Measurements from ENCODE around the gene ZBTB44. TPM values are rescaled to one million over a fixed set of nuclear protein-coding genes. Genes with fewer than 3 reads are reported as not detected.

ZBTB44 gene
- polyA plus RNA-seq, 1 of the 3 experiments (the other 2 are of a cell fraction): 5.0 TPM

DNA sequence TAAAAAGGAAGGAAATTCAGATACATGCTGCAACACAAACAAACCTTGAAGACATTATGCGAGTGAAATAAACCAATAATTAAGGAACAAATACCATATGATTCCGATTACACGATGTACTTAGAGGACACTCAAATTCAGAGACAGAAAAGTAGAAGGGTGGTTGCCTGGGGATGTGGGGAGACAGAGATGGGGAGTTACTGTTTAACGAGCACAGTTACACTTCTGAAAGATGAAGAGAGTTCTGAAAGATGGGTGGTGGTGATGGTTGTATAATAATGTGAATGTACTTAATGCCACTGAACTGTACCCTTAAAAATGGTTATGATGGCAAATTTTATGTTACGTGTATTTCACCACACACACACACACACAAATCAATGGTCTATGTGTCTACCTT is 14.7 kb downstream of the ZBTB44 start:
- ChIA-PET CTCF (no interaction called here), POLR2A (no interaction called here)
- Histone ChIP-seq H3K9me2 (no peaks in the 10 kb centered on the region), H2AFZ (ENCODE audit: low read depth) (no peak overlapping the region), H3F3A (replicated peaks; ENCODE audit: insufficient read depth) (no peaks in the 10 kb centered on the region), H3K4me1 (ENCODE audit: control insufficient read depth in 1 of 2, insufficient read depth in 2 of 2, low read depth in 1 of 2, low read length in 1 of 2) (no peaks in the 10 kb centered on the region), H3K79me2 (ENCODE audit: insufficient read depth) (peaks cover 48% of the 10 kb centered on the region), H3K36me3 (replicated peaks in 1 of 2; ENCODE audit: control insufficient read depth in 1 of 2, insufficient read depth in 2 of 2, low read length in 1 of 2) (no peaks in the 10 kb centered on the region), H3K27ac (ENCODE audit: low read depth in 2 of 2, low read length in 1 of 2) (no peak overlapping the region), H3K4me2 (no peak overlapping the region), H3K9me3 (no peaks in the 10 kb centered on the region), H3K4me3 (ENCODE audit: low read depth in 2 of 2, low read length in 1 of 2) (no peak overlapping the region), H4K20me1 (ENCODE audit: insufficient read depth) (no peaks in the 10 kb centered on the region), H3K27me3 (ENCODE audit: insufficient read depth) (no peaks in the 10 kb centered on the region), H3K9ac (no peak overlapping the region)
- no peak for DNase-seq
- 94% methylated on average over 5 of the region's 5 CpGs for WGBS (ENCODE audit: low lambda C conversion rate)
- TF ChIP-seq RFX5 (IDR thresholded peaks at IDR 0.05; ENCODE audit: low read length) (no peak), TAF1 (IDR thresholded peaks at IDR 0.05; ENCODE audit: borderline replicate concordance, low read depth, low read length) (no peak), EZH2phosphoT487 (IDR thresholded peaks at IDR 0.05; ENCODE audit: borderline replicate concordance, low read depth) (no peak), NRF1 (IDR thresholded peaks at IDR 0.05; ENCODE audit: low read depth, low read length) (no peak), SMC3 (IDR thresholded peaks at IDR 0.05; ENCODE audit: low read depth, low read length) (no peak), JUND (IDR thresholded peaks at IDR 0.05) (no peak), POLR2AphosphoS5 (IDR thresholded peaks at IDR 0.05; ENCODE audit: low read depth, low read length) (no peak)
- TF ChIP-seq, protein P1, sequence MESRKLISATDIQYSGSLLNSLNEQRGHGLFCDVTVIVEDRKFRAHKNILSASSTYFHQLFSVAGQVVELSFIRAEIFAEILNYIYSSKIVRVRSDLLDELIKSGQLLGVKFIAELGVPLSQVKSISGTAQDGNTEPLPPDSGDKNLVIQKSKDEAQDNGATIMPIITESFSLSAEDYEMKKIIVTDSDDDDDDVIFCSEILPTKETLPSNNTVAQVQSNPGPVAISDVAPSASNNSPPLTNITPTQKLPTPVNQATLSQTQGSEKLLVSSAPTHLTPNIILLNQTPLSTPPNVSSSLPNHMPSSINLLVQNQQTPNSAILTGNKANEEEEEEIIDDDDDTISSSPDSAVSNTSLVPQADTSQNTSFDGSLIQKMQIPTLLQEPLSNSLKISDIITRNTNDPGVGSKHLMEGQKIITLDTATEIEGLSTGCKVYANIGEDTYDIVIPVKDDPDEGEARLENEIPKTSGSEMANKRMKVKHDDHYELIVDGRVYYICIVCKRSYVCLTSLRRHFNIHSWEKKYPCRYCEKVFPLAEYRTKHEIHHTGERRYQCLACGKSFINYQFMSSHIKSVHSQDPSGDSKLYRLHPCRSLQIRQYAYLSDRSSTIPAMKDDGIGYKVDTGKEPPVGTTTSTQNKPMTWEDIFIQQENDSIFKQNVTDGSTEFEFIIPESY (IDR thresholded peaks at IDR 0.05; ENCODE audit: borderline replicate concordance, low read depth): no peak
- TF ChIP-seq, protein P2, sequence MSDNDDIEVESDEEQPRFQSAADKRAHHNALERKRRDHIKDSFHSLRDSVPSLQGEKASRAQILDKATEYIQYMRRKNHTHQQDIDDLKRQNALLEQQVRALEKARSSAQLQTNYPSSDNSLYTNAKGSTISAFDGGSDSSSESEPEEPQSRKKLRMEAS (IDR thresholded peaks at IDR 0.05; ENCODE audit: low read depth): no peak

DNA sequence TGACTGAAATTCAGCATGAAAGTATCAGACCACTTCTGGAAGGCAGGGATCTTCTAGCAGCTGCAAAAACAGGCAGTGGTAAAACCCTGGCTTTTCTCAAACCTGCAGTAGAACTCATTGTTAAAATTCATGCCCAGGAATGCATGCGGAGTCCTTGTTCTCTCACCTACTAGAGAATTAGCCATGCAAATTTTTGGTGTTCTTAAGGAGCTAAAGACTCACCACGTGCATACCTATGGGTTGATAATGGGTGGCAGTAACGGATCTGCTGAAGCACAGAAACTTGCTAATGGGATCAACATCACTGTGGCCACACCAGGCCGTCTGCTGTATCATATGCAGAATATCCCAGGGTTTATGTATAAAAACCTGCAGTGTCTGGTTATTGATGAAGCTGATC is 19.1 kb downstream of the ZBTB44 start:
- H3F3A ChIP-seq (replicated peaks; ENCODE audit: insufficient read depth): no peaks in the 10 kb centered on the region
- H3K4me2 ChIP-seq: no peak overlapping the region
- H3K4me3 ChIP-seq (ENCODE audit: low read depth in 2 of 2, low read length in 1 of 2): no peak overlapping the region
- H4K20me1 ChIP-seq (ENCODE audit: insufficient read depth): no peaks in the 10 kb centered on the region
- H3K36me3 ChIP-seq (replicated peaks in 1 of 2; ENCODE audit: control insufficient read depth in 1 of 2, insufficient read depth in 2 of 2, low read length in 1 of 2): peaks cover 0 to 3% of the 10 kb centered on the region in 2 experiments
- ChIA-PET POLR2A (no interaction called here), CTCF (no interaction called here)
- TF ChIP-seq, protein P2 (IDR thresholded peaks at IDR 0.05; ENCODE audit: low read depth): no peak
- TF ChIP-seq GATA2 (CRISPR knock-in tag; IDR thresholded peaks at IDR 0.05) (no peak), RFX5 (IDR thresholded peaks at IDR 0.05; ENCODE audit: low read length) (no peak), TAF1 (IDR thresholded peaks at IDR 0.05; ENCODE audit: borderline replicate concordance, low read depth, low read length) (no peak), CHD2 (IDR thresholded peaks at IDR 0.05; ENCODE audit: low read length, partially characterized antibody) (no peak), FOSL2 (IDR thresholded peaks at IDR 0.05; ENCODE audit: borderline replicate concordance, low read depth) (no peak), TEAD4 (IDR thresholded peaks at IDR 0.05; ENCODE audit: borderline replicate concordance, insufficient read depth) (no peak), NFIC (IDR thresholded peaks at IDR 0.05; ENCODE audit: borderline replicate concordance) (no peak), ELF1 (IDR thresholded peaks at IDR 0.05) (no peak), TCF12 (IDR thresholded peaks at IDR 0.05) (no peak), FOXJ3 (CRISPR knock-in tag; IDR thresholded peaks at IDR 0.05) (no peak), EP300 (IDR thresholded peaks at IDR 0.05; ENCODE audit: borderline replicate concordance in 1 of 2, low read depth in 1 of 2, low read length in 1 of 2) (no peak), YY1 (IDR thresholded peaks at IDR 0.05; ENCODE audit: low read depth) (no peak)
- TF ChIP-seq, protein P3, sequence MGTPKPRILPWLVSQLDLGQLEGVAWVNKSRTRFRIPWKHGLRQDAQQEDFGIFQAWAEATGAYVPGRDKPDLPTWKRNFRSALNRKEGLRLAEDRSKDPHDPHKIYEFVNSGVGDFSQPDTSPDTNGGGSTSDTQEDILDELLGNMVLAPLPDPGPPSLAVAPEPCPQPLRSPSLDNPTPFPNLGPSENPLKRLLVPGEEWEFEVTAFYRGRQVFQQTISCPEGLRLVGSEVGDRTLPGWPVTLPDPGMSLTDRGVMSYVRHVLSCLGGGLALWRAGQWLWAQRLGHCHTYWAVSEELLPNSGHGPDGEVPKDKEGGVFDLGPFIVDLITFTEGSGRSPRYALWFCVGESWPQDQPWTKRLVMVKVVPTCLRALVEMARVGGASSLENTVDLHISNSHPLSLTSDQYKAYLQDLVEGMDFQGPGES (IDR thresholded peaks at IDR 0.05; ENCODE audit: low read depth, low read length): no peak
- TF ChIP-seq, protein P4, sequence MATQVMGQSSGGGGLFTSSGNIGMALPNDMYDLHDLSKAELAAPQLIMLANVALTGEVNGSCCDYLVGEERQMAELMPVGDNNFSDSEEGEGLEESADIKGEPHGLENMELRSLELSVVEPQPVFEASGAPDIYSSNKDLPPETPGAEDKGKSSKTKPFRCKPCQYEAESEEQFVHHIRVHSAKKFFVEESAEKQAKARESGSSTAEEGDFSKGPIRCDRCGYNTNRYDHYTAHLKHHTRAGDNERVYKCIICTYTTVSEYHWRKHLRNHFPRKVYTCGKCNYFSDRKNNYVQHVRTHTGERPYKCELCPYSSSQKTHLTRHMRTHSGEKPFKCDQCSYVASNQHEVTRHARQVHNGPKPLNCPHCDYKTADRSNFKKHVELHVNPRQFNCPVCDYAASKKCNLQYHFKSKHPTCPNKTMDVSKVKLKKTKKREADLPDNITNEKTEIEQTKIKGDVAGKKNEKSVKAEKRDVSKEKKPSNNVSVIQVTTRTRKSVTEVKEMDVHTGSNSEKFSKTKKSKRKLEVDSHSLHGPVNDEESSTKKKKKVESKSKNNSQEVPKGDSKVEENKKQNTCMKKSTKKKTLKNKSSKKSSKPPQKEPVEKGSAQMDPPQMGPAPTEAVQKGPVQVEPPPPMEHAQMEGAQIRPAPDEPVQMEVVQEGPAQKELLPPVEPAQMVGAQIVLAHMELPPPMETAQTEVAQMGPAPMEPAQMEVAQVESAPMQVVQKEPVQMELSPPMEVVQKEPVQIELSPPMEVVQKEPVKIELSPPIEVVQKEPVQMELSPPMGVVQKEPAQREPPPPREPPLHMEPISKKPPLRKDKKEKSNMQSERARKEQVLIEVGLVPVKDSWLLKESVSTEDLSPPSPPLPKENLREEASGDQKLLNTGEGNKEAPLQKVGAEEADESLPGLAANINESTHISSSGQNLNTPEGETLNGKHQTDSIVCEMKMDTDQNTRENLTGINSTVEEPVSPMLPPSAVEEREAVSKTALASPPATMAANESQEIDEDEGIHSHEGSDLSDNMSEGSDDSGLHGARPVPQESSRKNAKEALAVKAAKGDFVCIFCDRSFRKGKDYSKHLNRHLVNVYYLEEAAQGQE (IDR thresholded peaks at IDR 0.05; ENCODE audit: low read depth, low read length): no peak
- WGBS (ENCODE audit: low lambda C conversion rate): 98% methylated on average over 4 of the region's 4 CpGs
- H3K27ac ChIP-seq (ENCODE audit: low read depth in 2 of 2, low read length in 1 of 2): no peak overlapping the region
- DNase-seq: no peak
- no peaks in the 10 kb centered on the region for H3K27me3 ChIP-seq (ENCODE audit: insufficient read depth)
- no peaks in the 10 kb centered on the region for H3K9me3 ChIP-seq
- H3K4me1 ChIP-seq (ENCODE audit: control insufficient read depth in 1 of 2, insufficient read depth in 2 of 2, low read depth in 1 of 2, low read length in 1 of 2): no peaks in the 10 kb centered on the region
- no peaks in the 10 kb centered on the region for H3K9me2 ChIP-seq
- peaks cover 36% of the 10 kb centered on the region for H3K79me2 ChIP-seq (ENCODE audit: insufficient read depth)
- no peak overlapping the region for H2AFZ ChIP-seq (ENCODE audit: low read depth)
- H3K9ac ChIP-seq: no peak overlapping the region

All from SK-N-SH (cell line).